ENCODE results near the gene HACL1.

DNA sequence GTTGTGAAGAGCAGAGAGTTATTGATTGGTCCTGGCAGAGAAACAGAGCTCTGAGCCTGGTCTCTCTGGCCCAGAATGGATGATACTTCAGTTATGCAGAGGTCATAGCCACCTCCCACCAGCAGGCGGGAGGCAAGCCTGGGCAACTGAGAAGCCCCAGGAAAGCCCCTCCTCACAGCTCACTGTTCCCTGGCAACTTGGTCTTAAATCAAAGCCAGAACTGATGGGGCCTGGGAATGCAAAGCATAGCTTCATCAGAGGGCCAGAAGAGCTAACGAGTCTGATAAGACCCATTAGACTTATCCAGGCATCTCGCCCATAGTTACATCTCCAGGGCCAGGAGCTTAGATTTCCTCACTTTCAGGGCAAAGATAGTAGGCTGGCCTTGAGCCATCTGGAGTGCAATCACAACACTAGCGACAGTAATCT, 74.3 kb downstream of the HACL1 start:
- no peak for TF ChIP-seq POLR2A (IDR thresholded peaks at IDR 0.05; ENCODE audit: low read depth, low read length)
- no peak for TF ChIP-seq POLR2AphosphoS5 (IDR thresholded peaks at IDR 0.05; ENCODE audit: low read depth, low read length)

All from GM12892 (cell line).